CD4-positive, alpha-beta T cell treated with Interferon gamma for 1 hour (primary cell): ENCODE results near the gene ITPRIP.

Source experiments
- DNase-seq: peaks from one replicate; pipeline ENCODE4 v3.0.0-alpha.2; 2020

ITPRIP gene

GRCh38 chr10:104325436-104326435 lies 12.5 kb downstream of the ITPRIP start:
- DNase-seq, result peak; percentile 38

- DNase-seq, result no peak
Observed at GRCh38 chr10:104324931-104325330, 13.3 kb downstream of the ITPRIP start.

DNA sequence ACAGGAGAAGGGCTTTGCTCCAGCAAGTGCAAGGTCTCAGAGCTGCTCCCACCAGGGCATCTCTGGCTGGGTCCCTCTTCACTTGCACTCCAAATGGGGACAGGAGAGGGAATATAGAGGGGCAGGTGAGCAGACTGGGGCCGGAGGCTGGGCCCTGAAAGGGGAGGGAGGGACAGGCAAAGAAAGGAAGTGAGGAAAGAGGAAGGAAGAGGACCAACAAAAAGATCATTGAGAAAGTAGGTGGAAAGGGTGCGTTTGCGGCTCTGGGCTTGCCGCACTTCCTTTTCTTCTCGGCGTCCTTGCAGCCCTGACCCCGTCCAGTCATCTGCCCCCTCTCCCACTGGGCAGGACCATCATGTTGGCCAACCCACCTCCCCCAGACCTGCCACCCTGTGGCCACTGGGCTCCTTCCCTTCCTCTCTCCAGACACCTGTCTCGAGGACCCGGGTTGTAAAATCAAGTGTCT lies 14.0 kb downstream of the ITPRIP start:
- DNase-seq, result peak; percentile 68

DNA sequence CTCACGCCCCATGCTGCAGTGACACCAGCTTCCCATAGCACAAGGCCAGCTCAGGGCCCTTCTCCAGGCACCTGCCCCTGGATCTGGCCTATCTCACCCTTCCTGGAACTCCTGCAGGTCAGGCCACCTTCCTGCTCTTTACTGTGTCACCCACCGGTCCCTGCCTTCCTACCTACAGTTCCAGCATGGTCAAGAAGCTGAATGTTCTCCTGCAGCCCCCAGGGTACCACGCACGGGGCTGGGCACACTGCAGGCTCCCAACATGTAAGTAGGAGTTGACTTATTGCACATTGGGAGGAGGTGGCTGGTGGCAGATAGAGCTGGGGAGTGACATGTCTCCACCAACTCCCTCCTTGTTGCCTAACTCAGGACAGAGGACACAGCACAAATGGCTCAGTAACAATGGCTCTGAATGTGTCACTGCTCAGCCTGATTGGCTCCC lies 14.5 kb downstream of the ITPRIP start:
- DNase-seq, result peak; percentile 35

DNA sequence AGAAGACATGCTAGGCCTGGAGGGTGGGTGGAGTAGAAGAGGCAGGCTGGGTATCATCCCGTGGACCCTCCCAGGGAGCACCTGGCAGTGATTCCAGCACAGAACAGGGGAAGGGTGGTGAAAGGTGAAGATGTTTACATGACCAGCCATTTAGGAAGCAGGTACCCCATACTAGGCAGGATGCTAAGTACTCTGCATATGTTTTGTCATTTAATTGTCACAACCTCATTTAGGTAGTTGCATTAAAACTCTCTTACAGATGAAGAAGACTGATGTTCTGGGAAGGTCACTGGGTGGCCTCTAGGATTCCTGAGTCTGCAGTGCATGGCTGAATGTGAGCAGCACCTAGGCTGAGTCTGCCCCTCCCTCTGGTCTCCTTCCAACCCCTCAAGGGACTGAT lies 15.2 kb downstream of the ITPRIP start:
- DNase-seq, result no peak

DNA sequence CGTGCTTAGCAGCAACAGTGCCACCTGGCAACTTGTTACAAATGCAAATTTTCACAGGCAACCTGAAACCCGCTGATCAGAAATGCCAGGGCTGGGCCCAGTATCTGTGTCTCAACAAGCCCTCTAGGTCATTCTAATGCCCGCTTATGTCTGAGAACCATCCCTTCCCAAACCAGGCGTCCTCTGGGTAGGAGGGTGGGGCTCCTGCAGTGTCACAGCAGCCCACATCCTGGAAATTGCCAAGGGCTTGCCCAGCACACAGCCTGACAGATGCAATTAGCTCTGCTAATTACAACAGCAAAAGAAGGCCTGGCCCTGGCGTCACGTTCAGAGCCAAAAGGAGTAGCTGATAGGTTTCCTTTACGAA lies 15.9 kb downstream of the ITPRIP start:
- DNase-seq, result peak; percentile 53

DNA sequence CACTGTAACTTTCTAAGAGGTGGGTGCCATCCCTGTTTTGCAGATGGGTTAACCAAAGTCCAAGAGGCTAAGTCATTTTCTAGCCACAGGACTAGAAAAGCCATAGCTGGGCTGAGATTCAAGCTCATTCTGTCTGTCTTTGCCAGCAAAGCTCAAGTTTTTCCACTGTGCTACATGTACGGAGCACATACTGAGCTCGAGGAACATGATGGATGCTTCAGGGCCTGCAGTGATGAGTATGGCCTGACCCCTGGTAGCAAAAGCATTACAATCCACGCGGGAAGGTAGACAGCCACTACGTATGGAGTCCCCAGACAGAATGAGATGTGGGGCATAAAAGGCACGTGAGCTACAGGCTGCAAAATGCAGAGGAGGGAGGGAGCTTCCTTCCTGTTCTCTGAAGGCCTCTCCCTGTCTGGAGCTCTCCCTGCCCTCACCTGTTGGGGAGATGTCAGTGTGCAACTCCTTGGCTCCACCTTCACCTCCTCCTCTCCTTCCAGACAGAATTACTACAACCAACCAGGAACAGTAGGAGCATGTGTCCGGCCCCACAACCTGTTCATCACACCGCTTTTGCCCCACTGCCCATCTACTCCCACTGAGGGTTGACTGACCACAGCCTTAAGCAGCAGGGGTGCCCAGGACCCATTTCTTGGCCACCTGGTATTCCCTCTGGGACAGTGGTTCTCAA lies 16.4 kb downstream of the ITPRIP start:
- no peak for DNase-seq

DNA sequence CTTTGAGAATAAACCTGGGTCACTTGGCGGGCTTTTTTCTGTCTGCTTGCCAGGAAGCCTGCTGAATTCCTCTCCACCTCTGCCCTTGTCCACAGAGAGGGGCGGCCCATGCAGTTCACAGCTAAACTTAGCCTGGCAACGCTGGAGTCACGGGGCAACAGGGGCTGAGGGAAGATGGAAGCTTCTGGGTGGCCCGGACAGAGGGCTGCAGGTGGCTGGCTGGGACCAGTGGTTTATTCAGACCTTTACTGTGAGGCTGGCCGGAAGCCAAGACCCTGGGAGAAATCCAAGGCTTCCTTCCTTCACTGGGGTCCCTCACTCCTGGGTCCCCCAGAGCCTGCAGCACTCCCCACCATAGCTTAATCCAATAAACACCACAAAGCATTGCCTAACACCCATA lies 17.0 kb downstream of the ITPRIP start:
- DNase-seq, result no peak

GRCh38 chr10:104318810-104319741 lies 19.2 kb downstream of the ITPRIP start:
- no peak for DNase-seq

GRCh38 chr10:104318326-104318725 lies 19.9 kb downstream of the ITPRIP start:
- DNase-seq, result no peak

DNA sequence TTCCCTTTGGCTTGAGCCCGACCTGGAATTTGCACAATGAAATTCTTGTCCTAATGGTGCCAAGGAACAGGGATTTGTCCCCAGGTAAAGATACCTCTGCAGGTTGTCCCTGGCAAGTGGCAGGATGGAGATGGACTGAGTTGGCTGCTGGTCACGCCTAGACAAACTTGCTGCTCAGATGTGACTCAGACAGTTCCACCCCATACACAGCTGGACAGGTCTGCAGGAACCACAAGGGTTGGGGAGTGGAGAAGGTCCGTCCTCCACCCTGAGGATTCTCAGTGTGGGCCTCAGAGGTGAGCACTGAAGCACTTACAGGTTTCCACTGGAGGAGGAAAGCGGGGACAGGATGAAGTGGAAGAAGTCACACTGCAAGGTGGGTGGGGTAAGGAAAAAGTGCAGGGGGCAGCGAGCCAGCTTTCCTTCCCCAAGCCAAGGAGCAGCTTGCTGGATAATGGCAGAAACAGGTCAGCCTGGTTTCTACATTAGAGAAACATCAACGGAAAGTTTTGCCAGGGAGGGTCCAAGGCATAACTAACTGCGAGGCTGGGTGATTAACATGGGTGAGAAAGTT lies 20.5 kb downstream of the ITPRIP start:
- no peak for DNase-seq

- no peak for DNase-seq
Observed at GRCh38 chr10:104317269-104317710, 21.0 kb downstream of the ITPRIP start.

DNA sequence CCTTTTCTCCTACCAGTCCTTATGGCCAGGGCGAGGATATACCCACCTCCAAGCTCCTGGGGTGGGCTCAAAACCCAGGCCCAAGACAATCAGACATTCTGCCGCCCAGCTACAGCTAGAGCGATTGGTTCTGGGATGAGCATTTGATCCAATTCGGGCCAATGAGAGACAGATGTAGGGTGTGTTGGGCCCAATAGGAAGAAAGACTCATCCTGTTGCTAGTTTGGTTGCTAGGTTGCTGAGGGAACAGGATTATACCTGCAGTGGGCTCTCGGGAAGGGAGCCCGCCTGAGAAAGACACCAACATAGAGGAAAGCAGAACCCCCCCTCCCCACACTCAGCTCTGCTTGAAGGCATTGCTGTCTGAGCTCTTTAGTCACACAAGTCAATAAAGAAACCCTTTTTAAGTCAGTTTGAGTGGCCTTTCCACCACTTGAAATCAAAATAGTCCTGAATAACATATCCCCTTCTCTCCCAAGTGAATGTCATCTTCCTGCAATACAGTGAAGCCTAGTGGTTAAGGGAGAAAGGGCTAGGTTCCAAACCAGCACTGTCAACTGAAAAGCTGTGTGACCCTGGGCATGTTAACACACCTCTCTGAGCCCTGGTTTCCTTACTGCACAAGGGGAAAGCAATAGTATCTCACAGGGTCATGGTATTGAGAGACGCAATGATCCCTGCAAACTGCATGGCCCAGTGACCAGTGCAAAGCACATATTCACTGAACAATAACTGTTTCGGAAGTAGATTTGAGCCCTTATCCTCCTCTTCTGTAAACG lies 21.8 kb downstream of the ITPRIP start:
- no peak for DNase-seq

DNA sequence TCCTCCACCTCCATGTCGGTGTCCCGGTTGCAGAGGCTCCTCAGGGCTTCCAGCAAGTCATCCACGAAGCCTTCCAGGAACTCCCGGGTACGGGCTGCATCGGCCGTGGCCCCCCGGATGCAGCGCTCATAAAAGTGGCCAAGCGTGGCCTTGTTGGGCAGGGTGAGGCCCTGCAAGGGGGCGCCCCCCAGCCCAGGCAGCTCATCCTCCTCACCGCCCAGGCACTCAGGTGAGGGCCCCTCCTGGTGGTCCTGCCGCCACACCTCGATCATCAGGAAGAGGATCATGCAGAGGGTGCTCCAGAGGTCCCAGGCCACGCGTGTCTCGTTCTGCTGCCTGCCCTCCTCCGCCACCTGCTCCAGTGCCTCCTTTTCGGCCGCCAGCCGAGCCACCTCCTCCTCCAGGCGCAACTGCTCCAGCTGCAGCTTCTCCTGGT lies 22.8 kb downstream of the ITPRIP start:
- no peak for DNase-seq

DNA sequence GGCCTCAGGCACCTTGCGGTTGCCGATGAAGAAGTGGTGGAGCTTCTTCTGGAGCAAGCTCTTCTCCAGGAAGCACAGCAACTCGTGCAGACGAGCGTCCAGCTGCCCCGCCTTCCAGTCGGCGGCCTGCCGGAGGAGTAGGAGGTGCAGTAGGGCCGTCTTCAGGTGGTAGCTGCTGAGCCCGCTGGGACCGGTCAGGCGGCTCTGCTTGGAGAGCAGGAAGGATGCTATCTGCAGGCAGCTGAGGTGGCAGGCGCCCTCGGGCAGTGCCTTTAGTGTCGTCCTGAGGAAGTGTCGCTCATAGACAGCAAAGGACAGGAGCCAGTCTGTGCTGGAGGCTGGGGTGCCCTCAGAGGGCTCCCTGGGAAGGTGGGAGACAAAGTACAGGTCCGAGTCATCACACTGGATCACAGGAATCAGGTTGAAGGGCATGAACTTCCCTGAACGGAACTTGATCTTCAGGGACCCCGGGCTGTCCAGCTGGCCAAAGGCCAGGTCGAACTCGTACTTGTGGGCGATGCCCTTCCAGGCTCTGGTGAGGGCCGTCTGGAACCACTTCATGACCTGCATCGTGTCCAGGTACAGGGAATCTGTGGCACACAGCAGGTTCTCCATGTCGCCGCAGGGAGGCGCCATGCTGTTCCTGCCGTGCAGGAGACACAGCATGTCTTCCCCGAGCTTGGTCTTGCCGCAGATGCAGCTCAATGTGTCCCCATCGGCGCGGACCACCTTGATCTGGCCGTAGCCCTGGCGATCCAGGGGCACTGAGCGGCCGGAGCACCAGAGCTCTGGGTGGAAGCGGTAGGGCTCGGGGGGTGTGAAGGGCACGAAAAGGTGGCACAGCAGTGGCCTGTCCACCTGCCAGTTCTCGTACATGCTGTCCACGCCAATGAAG lies 23.4 kb downstream of the ITPRIP start:
- DNase-seq, result no peak

DNA sequence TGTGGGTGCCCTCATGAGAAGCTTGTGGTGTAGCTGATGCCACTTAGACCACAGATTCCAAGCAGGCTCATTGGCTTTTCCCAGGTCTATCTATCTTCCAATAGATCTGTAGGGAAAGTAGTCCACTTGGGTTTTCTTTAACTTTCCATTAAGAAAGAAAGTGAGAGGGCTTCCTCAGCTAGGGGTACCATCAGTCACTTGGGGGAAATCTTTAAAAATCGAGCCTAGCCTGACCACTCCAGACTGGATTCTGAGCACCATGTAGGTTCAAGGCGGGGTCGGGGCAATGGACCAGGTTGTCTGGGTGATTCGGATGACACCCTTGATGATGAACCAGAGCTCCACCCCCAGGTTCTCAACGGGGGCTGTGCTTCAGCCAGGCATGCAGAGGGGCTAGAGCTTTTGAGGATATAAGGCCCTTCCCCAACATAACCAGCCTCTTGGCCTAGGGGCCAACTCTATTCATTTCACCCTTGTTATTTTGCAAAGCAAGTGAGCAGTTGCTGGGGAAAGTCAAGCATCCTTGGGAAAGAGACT lies 27.0 kb downstream of the ITPRIP start:
- no peak for DNase-seq

- DNase-seq, result no peak
Observed at GRCh38 chr10:104309980-104310978, 28.0 kb downstream of the ITPRIP start.

DNA sequence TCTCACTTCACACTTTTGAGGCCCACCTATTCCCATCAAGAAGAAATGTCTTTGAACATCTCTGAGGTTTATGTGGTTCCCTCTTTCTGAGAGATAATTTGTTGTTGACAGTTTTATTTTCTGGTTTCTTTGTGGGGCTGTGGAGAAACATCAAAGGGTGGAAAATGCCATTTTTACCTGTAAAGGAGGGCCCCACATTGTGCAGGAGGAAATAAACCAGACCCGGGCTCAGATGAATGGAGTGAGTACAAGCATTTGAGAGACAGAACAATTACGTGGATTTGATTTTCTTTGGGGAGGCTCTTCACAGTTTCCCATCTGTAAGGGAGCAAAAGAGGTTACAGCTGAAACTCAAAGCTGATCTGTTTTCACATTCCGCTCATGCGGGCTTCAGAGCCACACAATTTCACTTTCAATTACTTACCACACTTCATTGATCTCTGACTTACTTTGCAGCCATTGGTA lies 29.8 kb downstream of the ITPRIP start:
- DNase-seq, result no peak
